Peyer's patch (tissue), 4 donors: ENCODE results near the gene KDSR.

Experiments
- POLR2A ChIP-seq, 2 donors: fragments of 450-650 bp; IDR thresholded peaks; one replicate each; pipeline ENCODE4 v1.5.1; 2017; ENCODE audit warnings: antibody characterized with exemption in 2 of 2, mild to moderate bottlenecking in 2 of 2, moderate library complexity in 2 of 2
- TF ChIP-seq, protein P1 (sequence below), 6 experiments: fragments of 450-650 bp in 4 of 6; fragments of 200-600 bp in 2 of 6; sonication (generic) in 1 of 6; IDR thresholded peaks; one replicate each; pipeline ENCODE4 v1.5.1; 2017 to 2019; ENCODE audit warnings: antibody characterized with exemption in 6 of 6, mild to moderate bottlenecking in 3 of 6, moderate library complexity in 1 of 6

DNA sequence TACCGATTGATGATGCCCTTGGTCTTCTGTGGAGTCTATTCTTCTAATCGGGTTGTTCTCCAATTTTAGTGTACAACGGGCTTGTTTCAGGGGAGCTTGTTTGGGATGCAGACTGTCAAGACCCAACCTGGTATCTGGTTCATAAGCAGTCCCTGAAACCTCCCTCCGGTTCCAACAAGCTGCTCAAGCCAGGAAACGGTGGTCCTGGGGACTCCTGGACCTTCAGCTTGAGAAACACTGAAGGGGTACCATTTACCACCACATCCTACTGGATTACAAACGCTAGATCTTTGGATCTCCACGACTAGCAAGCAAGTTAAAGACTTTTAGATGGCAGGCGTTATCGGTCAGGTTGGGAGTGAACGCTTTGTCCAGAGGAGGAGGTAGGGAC, 49.5 kb downstream of the KDSR start:
- TF ChIP-seq, protein P1, sequence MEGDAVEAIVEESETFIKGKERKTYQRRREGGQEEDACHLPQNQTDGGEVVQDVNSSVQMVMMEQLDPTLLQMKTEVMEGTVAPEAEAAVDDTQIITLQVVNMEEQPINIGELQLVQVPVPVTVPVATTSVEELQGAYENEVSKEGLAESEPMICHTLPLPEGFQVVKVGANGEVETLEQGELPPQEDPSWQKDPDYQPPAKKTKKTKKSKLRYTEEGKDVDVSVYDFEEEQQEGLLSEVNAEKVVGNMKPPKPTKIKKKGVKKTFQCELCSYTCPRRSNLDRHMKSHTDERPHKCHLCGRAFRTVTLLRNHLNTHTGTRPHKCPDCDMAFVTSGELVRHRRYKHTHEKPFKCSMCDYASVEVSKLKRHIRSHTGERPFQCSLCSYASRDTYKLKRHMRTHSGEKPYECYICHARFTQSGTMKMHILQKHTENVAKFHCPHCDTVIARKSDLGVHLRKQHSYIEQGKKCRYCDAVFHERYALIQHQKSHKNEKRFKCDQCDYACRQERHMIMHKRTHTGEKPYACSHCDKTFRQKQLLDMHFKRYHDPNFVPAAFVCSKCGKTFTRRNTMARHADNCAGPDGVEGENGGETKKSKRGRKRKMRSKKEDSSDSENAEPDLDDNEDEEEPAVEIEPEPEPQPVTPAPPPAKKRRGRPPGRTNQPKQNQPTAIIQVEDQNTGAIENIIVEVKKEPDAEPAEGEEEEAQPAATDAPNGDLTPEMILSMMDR (IDR thresholded peaks at IDR 0.05), result no peak
- TF ChIP-seq POLR2A (IDR thresholded peaks at IDR 0.05), result no peak
